IPS DF 4.7 (cell line): Measurements from ENCODE around the gene SHISA6.

ENCODE experiments used
- DNase-seq: peaks from one replicate; pipeline ENCODE4 v3.0.0-alpha.2; 2013; ENCODE audit warnings: low spot score; ENCODE audit errors: extremely low read depth

Gene SHISA6

GRCh38 chr17:11578998-11579397, 338.0 kb downstream of the SHISA6 start:
- no peak for DNase-seq

GRCh38 chr17:11580677-11581076, 339.7 kb downstream of the SHISA6 start:
- no peak for DNase-seq

GRCh38 chr17:11582217-11582616, 341.2 kb downstream of the SHISA6 start:
- DNase-seq: no peak

GRCh38 chr17:11583306-11583992, 342.4 kb downstream of the SHISA6 start:
- DNase-seq: no peak

- no peak for DNase-seq
Measured at GRCh38 chr17:11589716-11590115, 348.7 kb downstream of the SHISA6 start.

- peak; percentile 58 for DNase-seq
Measured at GRCh38 chr17:11598274-11599221, 357.5 kb downstream of the SHISA6 start, which contains the start of gene DNAH9. DNAH9 (plus strand) TSS chr17:11598470; CDS start chr17:11598499, 29 bp downstream.

- no peak for DNase-seq
Measured at GRCh38 chr17:11601661-11602060, 360.6 kb downstream of the SHISA6 start.

- no peak for DNase-seq
Measured at GRCh38 chr17:11608396-11608795, 367.4 kb downstream of the SHISA6 start.

- DNase-seq: no peak
Measured at GRCh38 chr17:11610999-11611566, 370.1 kb downstream of the SHISA6 start.

- no peak for DNase-seq
Measured at GRCh38 chr17:11612956-11613355, 371.9 kb downstream of the SHISA6 start.
